ENCODE measurements around the gene TRIM24. TPM values are rescaled to one million over a fixed set of nuclear protein-coding genes. Genes with fewer than 3 reads are reported as not detected.

The TRIM24 gene
- total RNA-seq, 1 experiment from 2014 or later, result 17.4 TPM

GRCh38 chr7:138569418-138569817, 109.4 kb downstream of the TRIM24 start:
- Histone ChIP-seq H3K4me3 (ENCODE audit: low read length) (no peak overlapping the region), H3K9ac (ENCODE audit: low read length) (no peak overlapping the region), H4K20me1 (ENCODE audit: insufficient read depth, low read depth, low read length) (no peaks in the 10 kb centered on the region), H3K27ac (ENCODE audit: low read length) (no peak overlapping the region), H3K27me3 (ENCODE audit: low read length) (no peaks in the 10 kb centered on the region), H3K9me3 (ENCODE audit: low read length) (peaks cover under 1% of the 10 kb centered on the region; the same call in 1 of the 2 replicates), H3K79me2 (ENCODE audit: low read length) (no peaks in the 10 kb centered on the region), H3K36me3 (ENCODE audit: insufficient read depth, low read length) (peaks cover 45% of the 10 kb centered on the region), H3K9me2 (replicated peaks; ENCODE audit: insufficient read depth, low read length) (no peaks in the 10 kb centered on the region), H2AFZ (ENCODE audit: low read length) (no peak overlapping the region), H3K4me1 (ENCODE audit: low read length) (no peaks in the 10 kb centered on the region), H3K4me2 (ENCODE audit: low read depth, low read length, poor library complexity, severe bottlenecking) (no peak overlapping the region)
- no peak for DNase-seq

- H3K27ac ChIP-seq (ENCODE audit: low read length), result no peak overlapping the region
- H3K4me2 ChIP-seq (ENCODE audit: low read depth, low read length, poor library complexity, severe bottlenecking), result no peak overlapping the region
- H3K9me3 ChIP-seq (ENCODE audit: low read length), result no peaks in the 10 kb centered on the region
- no peaks in the 10 kb centered on the region for H3K27me3 ChIP-seq (ENCODE audit: low read length)
- H3K36me3 ChIP-seq (ENCODE audit: insufficient read depth, low read length), result peaks cover 37% of the 10 kb centered on the region
- no peak overlapping the region for H3K4me3 ChIP-seq (ENCODE audit: low read length)
- no peaks in the 10 kb centered on the region for H3K79me2 ChIP-seq (ENCODE audit: low read length)
- H3K4me1 ChIP-seq (ENCODE audit: low read length), result no peaks in the 10 kb centered on the region
- no peak overlapping the region for H2AFZ ChIP-seq (ENCODE audit: low read length)
- no peak for DNase-seq
- no peaks in the 10 kb centered on the region for H3K9me2 ChIP-seq (replicated peaks; ENCODE audit: insufficient read depth, low read length)
- H3K9ac ChIP-seq (ENCODE audit: low read length), result no peak overlapping the region
- H4K20me1 ChIP-seq (ENCODE audit: insufficient read depth, low read depth, low read length), result no peaks in the 10 kb centered on the region
These were observed 110.7 kb downstream of the TRIM24 start for GRCh38 chr7:138570715-138571114.

GRCh38 chr7:138573741-138574140, 113.7 kb downstream of the TRIM24 start:
- Histone ChIP-seq H3K9me3 (ENCODE audit: low read length) (no peaks in the 10 kb centered on the region), H3K9ac (ENCODE audit: low read length) (no peak overlapping the region), H3K9me2 (replicated peaks; ENCODE audit: insufficient read depth, low read length) (no peaks in the 10 kb centered on the region), H3K27me3 (ENCODE audit: low read length) (no peaks in the 10 kb centered on the region), H3K4me1 (ENCODE audit: low read length) (peaks cover 6% of the 10 kb centered on the region; the same call in 1 of the 2 replicates), H4K20me1 (ENCODE audit: insufficient read depth, low read depth, low read length) (no peaks in the 10 kb centered on the region), H3K27ac (ENCODE audit: low read length) (no peak overlapping the region), H3K4me3 (ENCODE audit: low read length) (no peak overlapping the region), H2AFZ (ENCODE audit: low read length) (no peak overlapping the region), H3K79me2 (ENCODE audit: low read length) (no peaks in the 10 kb centered on the region), H3K4me2 (ENCODE audit: low read depth, low read length, poor library complexity, severe bottlenecking) (no peak overlapping the region), H3K36me3 (ENCODE audit: insufficient read depth, low read length) (peaks cover 21% of the 10 kb centered on the region; the same call in 1 of the 2 replicates)
- no peak for DNase-seq

GRCh38 chr7:138575897-138576428, 115.9 kb downstream of the TRIM24 start:
- no peak overlapping the region for H3K4me3 ChIP-seq (ENCODE audit: low read length)
- H3K79me2 ChIP-seq (ENCODE audit: low read length), result no peaks in the 10 kb centered on the region
- H3K9me3 ChIP-seq (ENCODE audit: low read length), result no peaks in the 10 kb centered on the region
- H3K27me3 ChIP-seq (ENCODE audit: low read length), result no peaks in the 10 kb centered on the region
- H3K9me2 ChIP-seq (replicated peaks; ENCODE audit: insufficient read depth, low read length), result no peaks in the 10 kb centered on the region
- no peak overlapping the region for H3K9ac ChIP-seq (ENCODE audit: low read length)
- DNase-seq, result no peak
- H3K27ac ChIP-seq (ENCODE audit: low read length), result no peak overlapping the region
- no peak overlapping the region for H3K4me2 ChIP-seq (ENCODE audit: low read depth, low read length, poor library complexity, severe bottlenecking)
- no peak overlapping the region for H2AFZ ChIP-seq (ENCODE audit: low read length)
- peaks cover 29% of the 10 kb centered on the region; the same call in 1 of the 2 replicates for H3K36me3 ChIP-seq (ENCODE audit: insufficient read depth, low read length)
- H4K20me1 ChIP-seq (ENCODE audit: insufficient read depth, low read depth, low read length), result no peaks in the 10 kb centered on the region
- H3K4me1 ChIP-seq (ENCODE audit: low read length), result peaks cover 6% of the 10 kb centered on the region; the same call in 1 of the 2 replicates

- H3K4me2 ChIP-seq (ENCODE audit: low read depth, low read length, poor library complexity, severe bottlenecking), result no peak overlapping the region
- no peak overlapping the region for H2AFZ ChIP-seq (ENCODE audit: low read length)
- no peaks in the 10 kb centered on the region for H4K20me1 ChIP-seq (ENCODE audit: insufficient read depth, low read depth, low read length)
- H3K4me1 ChIP-seq (ENCODE audit: low read length), result peaks cover 6% of the 10 kb centered on the region; the same call in 1 of the 2 replicates
- H3K9me3 ChIP-seq (ENCODE audit: low read length), result no peaks in the 10 kb centered on the region
- no peaks in the 10 kb centered on the region for H3K79me2 ChIP-seq (ENCODE audit: low read length)
- DNase-seq, result no peak
- no peak overlapping the region for H3K9ac ChIP-seq (ENCODE audit: low read length)
- H3K27me3 ChIP-seq (ENCODE audit: low read length), result no peaks in the 10 kb centered on the region
- H3K9me2 ChIP-seq (replicated peaks; ENCODE audit: insufficient read depth, low read length), result no peaks in the 10 kb centered on the region
- no peak overlapping the region for H3K27ac ChIP-seq (ENCODE audit: low read length)
- peaks cover 31% of the 10 kb centered on the region; the same call in 1 of the 2 replicates for H3K36me3 ChIP-seq (ENCODE audit: insufficient read depth, low read length)
- H3K4me3 ChIP-seq (ENCODE audit: low read length), result no peak overlapping the region
These were observed 119.1 kb downstream of the TRIM24 start for GRCh38 chr7:138579136-138579535.

- no peak overlapping the region for H2AFZ ChIP-seq (ENCODE audit: low read length)
- H3K4me1 ChIP-seq (ENCODE audit: low read length), result peaks cover 6% of the 10 kb centered on the region; the same call in 1 of the 2 replicates
- no peaks in the 10 kb centered on the region for H4K20me1 ChIP-seq (ENCODE audit: insufficient read depth, low read depth, low read length)
- no peak overlapping the region for H3K27ac ChIP-seq (ENCODE audit: low read length)
- H3K4me2 ChIP-seq (ENCODE audit: low read depth, low read length, poor library complexity, severe bottlenecking), result no peak overlapping the region
- H3K9me2 ChIP-seq (replicated peaks; ENCODE audit: insufficient read depth, low read length), result no peaks in the 10 kb centered on the region
- H3K4me3 ChIP-seq (ENCODE audit: low read length), result no peak overlapping the region
- no peaks in the 10 kb centered on the region for H3K9me3 ChIP-seq (ENCODE audit: low read length)
- H3K9ac ChIP-seq (ENCODE audit: low read length), result no peak overlapping the region
- H3K36me3 ChIP-seq (ENCODE audit: insufficient read depth, low read length), result peaks cover 36% of the 10 kb centered on the region; the same call in 1 of the 2 replicates
- no peaks in the 10 kb centered on the region for H3K27me3 ChIP-seq (ENCODE audit: low read length)
- H3K79me2 ChIP-seq (ENCODE audit: low read length), result no peaks in the 10 kb centered on the region
- DNase-seq, result no peak
These were observed 119.6 kb downstream of the TRIM24 start for GRCh38 chr7:138579671-138580070.

- DNase-seq, result no peak
- Histone ChIP-seq H3K27ac (ENCODE audit: low read length) (no peak overlapping the region), H3K4me3 (ENCODE audit: low read length) (no peak overlapping the region), H3K4me2 (ENCODE audit: low read depth, low read length, poor library complexity, severe bottlenecking) (no peak overlapping the region), H3K27me3 (ENCODE audit: low read length) (no peaks in the 10 kb centered on the region), H4K20me1 (ENCODE audit: insufficient read depth, low read depth, low read length) (no peaks in the 10 kb centered on the region), H3K79me2 (ENCODE audit: low read length) (no peaks in the 10 kb centered on the region), H3K9me2 (replicated peaks; ENCODE audit: insufficient read depth, low read length) (no peaks in the 10 kb centered on the region), H3K36me3 (ENCODE audit: insufficient read depth, low read length) (peaks cover 39% of the 10 kb centered on the region; the same call in 1 of the 2 replicates), H3K9me3 (ENCODE audit: low read length) (no peaks in the 10 kb centered on the region), H3K4me1 (ENCODE audit: low read length) (peaks cover 6% of the 10 kb centered on the region; the same call in 1 of the 2 replicates), H2AFZ (ENCODE audit: low read length) (no peak overlapping the region), H3K9ac (ENCODE audit: low read length) (no peak overlapping the region)
These were observed 121.0 kb downstream of the TRIM24 start for GRCh38 chr7:138581065-138581464.

- H3K9me2 ChIP-seq (replicated peaks; ENCODE audit: insufficient read depth, low read length), result no peaks in the 10 kb centered on the region
- no peaks in the 10 kb centered on the region for H3K79me2 ChIP-seq (ENCODE audit: low read length)
- H3K4me1 ChIP-seq (ENCODE audit: low read length), result no peaks in the 10 kb centered on the region
- no peak overlapping the region for H3K27ac ChIP-seq (ENCODE audit: low read length)
- H3K9me3 ChIP-seq (ENCODE audit: low read length), result no peaks in the 10 kb centered on the region
- no peak overlapping the region for H3K4me3 ChIP-seq (ENCODE audit: low read length)
- peaks cover 32% of the 10 kb centered on the region; the same call in 1 of the 2 replicates for H3K36me3 ChIP-seq (ENCODE audit: insufficient read depth, low read length)
- no peak overlapping the region for H3K4me2 ChIP-seq (ENCODE audit: low read depth, low read length, poor library complexity, severe bottlenecking)
- no peaks in the 10 kb centered on the region for H3K27me3 ChIP-seq (ENCODE audit: low read length)
- H4K20me1 ChIP-seq (ENCODE audit: insufficient read depth, low read depth, low read length), result no peaks in the 10 kb centered on the region
- no peak overlapping the region for H3K9ac ChIP-seq (ENCODE audit: low read length)
- no peak for DNase-seq
- H2AFZ ChIP-seq (ENCODE audit: low read length), result no peak overlapping the region
These were observed 124.2 kb downstream of the TRIM24 start for GRCh38 chr7:138584283-138584682.
